Activated CD8-positive, alpha-beta memory T cell treated with anti-CD3 and anti-CD28 coated beads for 4 hours (primary cell): Measurements from ENCODE around the gene RELL1.

ENCODE experiments used
- DNase-seq, 2 donors: peaks; one replicate each; pipeline ENCODE4 v3.0.0-alpha.2; 2020; ENCODE audit warnings: low read depth in 2 of 2

The RELL1 gene

DNA sequence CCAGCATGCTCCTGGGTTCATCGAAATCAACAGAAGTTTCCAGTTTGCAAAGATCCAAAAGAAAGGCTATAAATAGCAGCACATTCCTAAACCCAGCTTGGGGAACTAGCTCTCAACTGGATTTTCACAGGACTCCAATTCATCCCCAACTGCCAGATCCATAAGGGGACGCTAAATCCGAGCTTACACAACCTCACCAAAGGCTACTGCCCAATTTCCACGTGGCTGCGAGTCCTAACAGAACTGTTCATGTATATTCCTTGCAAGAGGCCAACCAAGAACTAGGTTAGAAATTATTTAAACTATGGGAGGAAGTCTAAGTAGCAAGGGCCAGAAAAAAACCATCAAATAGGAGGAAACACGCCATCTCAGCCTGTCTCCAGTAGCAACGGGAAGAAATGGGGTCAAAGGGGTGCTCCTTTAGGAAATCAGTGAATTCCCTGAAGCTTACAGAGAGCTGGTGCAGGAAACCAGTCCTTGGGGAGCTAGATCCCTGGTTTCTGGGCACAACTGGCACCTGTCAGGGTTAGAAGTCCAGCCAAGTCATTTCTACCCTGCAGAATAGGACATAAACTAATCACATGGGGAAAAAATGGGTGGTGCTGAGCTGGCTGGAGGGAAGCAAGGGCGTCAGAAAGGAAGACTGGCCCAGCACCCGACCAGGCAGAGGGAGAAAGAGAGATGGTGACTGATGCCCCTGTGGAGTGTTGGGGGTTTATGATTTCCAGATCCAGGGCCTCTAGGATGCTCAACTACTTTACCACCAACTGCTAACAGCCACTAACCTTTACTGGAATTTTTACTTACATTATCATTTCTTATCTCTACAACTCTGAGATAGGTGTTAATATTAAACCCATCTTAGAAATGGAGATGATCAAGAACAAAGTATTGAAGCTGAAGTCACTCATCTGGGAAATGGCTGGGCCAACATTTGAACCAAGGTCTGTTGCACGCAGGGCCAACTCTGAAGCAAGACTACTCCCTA lies 20.5 kb downstream of the RELL1 start:
- no peak for DNase-seq

DNA sequence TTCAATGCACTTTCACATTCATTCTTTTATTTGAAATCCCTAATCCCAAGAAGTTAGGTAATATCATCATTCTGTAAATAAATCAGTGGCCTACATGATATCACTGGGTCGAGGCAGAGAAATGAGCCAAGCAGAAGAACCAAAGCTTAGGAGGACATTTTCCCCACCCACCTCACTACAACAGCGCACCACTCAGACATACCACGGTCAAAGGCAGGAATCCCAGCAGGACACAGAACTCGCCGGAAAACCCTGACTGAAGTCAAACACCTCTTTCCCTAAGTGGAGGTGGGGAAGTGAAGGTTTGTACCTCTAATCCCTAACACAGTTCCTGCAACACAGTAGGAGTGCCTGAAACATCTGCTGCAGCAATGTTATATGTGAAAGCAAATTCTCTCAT lies 21.5 kb downstream of the RELL1 start:
- DNase-seq: no peak

DNA sequence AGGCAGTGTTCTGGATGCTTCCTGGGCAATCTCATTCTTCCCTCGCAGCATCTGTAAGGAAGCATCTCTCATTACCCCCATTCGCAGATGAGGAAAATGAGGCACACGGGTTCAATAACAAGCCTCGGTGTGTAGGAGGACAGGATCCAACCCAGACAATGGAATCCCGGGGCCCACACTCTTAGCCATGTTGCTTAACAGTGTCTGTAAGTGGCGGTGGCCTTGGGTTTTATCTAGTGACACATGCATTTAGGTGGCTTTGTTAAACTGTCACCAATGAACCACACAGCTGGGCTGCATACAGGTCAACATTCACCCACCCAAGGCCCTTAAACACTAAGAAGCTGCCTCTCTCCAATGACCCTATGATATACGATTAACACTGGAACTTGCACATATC lies 22.6 kb downstream of the RELL1 start:
- DNase-seq: no peak

DNA sequence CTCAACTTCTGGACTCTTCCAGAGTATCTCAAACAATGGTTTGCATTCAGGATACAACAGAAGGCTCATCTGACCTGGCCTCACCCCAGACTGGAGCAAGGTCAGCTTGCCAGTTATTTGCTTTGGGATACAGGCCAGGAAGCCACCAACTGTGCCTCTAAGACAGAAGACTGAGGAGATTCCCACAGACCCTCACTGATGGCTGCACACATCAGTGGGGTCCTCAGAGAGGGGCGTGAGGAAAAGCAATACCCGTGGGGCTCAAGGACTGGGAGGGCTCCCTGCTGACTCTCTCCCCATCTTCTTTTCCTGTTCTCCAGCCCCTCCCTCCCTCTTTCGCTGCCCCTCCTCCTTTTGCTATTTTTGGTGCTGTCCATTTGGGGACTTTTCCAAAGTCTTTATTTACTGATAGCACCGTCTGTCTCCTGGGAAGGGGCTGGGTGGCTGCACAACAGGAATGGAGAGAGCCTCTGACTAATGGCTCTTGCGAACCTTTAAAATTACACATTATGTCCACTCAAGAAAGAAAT lies 23.2 kb downstream of the RELL1 start:
- DNase-seq: no peak

DNA sequence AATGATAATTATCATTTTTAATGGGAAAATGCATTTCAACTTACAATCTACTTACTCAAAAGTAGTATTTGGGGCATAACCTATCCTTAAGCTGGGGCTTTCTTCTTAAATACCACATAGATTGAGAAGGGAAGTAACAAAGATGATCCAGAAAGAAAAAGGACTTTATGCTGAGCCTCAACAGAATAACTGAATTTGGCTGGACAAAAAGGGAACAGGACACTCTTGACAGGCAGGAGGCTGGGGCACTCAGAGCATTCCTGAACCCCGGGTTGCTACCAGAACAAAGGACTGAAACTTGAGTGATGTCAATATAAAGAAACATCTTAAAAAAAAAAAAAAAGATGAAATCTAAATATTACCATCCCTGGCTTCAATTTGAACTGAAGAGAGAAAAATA lies 23.9 kb downstream of the RELL1 start:
- DNase-seq: no peak

DNA sequence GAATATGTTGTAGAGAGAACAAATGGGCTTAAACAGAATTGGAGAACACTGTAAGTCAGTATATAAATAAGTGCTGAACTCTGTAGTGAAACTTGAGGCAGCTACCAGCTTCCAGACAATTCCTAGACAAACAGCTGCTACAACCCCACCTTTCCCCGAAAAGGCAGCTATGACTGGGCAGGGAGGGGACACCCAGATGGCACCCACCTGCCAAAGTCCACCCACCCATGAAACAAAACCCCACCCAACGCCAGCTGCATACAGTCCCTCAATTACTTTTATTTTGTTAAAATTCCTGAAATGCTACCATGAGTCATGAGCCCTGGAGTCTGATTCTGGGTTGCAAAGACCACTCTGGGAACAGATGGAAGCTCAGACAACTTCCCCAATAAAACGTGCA lies 24.4 kb downstream of the RELL1 start:
- DNase-seq: no peak

DNA sequence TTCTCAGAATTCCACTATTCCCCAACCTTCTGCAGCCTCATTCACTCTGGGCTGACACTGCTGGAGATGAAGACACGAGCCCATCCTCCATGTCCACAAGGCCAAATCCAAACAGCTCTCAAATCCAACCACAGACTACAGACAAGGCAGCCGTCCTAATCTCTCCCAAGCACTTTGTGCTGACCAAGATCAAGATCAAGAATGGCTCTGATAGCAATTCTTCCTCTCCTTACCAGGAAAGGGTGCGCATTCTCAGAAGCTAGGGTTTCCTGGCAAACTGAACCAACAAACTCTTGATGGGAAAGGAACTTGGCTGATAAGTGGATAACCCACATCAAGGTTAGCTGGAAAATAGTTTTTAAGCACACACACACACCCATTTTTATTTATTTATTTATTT lies 26.5 kb downstream of the RELL1 start:
- DNase-seq: no peak

DNA sequence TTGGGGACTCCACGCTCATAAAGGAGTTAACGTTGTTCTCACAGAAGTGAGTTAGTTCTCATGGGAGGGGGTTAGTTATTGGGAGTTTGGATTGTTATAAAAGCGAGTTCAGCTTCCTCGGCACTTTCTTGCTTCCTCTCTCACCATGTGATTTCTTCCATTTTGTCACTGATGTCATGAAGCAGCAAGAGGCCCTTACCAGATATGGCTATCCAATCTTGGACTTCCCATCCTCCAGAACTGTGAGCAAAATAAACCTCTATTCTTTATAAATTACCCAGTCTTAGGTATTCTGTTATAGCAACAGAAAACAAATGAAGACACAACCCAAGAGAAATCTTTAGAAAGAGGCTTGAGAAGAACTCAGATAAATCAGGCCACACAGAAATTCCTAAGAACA lies 29.5 kb downstream of the RELL1 start:
- no peak for DNase-seq

DNA sequence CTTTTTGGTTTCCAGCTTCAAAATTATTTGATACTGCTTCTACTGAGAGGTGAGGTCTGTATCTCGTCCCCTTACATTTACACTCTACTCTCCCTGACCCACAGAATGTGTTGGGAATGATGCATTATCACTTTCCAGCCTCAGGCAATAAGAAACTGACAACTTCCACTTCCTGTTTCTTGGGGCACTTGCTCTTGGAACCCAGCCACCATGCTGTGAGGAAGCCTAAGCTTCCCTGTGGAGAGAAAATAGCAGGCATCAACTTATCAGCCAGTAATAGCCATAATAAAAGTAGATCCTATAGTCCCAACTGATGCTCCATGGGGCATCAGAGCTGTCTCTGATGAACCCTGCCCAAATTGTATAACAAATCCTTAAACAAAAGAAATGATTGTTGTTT lies 32.6 kb downstream of the RELL1 start:
- DNase-seq: no peak

DNA sequence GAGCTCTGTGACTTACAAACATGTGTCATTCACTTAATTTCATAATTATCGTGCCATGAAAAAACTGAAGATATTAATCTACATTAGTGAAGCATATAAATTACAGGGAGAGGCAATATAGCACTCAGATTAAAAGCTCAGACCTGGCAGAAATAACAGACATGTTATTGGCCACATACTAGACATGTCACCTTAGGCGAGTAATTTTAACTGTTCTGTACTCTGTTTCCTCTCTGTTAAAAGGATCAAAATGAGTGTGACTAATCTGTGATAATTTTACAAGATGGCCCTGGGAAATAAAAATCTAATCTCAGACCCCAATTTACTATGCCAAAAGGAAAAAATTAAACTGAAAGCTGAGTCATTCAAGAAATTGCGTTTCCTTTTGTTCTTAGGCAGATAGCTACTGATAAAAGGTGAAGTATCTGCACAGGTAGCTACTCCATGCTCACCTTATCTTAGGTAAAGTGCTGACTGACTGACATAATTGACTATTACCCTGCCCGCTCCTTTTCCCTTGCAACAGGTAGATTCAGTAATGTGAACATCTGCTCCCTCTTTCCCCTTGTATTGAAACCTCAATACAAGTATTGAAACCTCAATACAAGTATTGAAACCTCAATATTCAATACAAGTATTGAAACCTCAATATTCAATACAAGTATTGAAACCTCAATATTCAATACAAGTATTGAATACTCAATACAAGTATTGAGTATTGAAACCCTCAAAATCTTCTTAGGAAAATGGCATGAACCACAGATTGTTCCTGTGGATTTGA lies 33.2 kb downstream of the RELL1 start:
- no peak for DNase-seq

DNA sequence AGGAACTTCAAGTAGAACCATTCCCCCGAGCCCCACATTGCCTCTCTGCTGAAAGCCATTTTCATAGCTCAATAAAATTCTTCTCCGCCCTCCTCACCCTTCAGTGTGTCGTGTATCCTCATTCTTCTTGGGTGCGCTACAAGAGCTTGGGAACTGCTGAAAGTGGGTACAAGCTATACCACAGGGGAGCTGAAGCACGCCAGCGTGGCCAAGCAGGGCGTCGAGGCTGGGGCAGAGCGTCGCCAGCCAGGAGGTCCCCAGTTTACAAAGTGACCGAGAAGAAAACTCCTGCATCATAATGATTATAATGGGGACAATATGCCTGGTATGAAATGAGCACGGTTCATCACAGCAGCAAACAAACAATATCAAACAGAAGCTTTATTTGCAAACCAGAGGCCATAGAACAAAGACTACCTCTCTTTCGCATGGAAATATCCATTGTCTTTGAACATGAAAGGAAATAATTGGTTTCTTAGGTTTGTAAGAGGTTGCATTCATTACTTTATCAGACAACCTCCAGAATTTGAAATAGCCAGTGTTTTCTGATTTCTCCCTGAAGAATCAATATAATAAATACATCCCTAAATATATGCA lies 34.3 kb downstream of the RELL1 start:
- no peak for DNase-seq

DNA sequence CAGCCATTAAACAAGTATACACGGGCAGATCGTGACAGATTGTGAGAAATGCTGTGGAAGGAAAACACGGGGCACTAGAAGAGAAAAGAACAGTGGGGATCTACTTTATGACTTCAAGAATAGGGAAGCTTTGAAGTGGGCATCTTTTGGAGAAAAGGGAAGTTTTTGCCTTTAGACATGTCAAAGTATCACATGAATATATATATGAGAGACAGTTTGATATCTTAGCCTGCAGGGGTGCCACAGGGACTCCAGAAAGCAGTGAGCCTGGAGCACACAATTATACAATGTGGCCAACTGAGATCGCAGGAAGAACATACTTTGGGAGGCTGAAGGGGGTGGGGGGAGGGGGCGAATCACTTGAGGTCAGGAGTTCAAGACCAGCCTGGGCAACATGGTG lies 35.7 kb downstream of the RELL1 start:
- DNase-seq: no peak

DNA sequence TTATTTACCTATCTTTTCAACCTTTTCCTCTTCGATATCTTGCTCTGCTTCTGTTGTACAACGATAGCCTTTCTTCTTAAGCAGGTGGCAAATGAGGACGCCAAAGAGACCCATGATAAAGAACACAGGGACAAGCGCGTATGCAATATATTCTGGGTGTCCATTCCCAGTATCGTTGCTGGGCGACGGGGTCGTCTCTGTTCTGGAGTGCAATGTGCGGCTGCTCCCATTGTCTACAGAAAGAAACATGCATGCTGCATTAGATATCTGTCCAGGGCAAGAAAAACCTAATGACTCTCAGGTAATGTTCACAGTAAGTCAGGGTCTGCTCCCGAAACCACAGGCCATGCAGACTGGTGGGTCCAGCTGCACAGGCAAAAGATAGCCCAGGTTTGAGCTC lies 36.9 kb downstream of the RELL1 start:
- DNase-seq: no peak

DNA sequence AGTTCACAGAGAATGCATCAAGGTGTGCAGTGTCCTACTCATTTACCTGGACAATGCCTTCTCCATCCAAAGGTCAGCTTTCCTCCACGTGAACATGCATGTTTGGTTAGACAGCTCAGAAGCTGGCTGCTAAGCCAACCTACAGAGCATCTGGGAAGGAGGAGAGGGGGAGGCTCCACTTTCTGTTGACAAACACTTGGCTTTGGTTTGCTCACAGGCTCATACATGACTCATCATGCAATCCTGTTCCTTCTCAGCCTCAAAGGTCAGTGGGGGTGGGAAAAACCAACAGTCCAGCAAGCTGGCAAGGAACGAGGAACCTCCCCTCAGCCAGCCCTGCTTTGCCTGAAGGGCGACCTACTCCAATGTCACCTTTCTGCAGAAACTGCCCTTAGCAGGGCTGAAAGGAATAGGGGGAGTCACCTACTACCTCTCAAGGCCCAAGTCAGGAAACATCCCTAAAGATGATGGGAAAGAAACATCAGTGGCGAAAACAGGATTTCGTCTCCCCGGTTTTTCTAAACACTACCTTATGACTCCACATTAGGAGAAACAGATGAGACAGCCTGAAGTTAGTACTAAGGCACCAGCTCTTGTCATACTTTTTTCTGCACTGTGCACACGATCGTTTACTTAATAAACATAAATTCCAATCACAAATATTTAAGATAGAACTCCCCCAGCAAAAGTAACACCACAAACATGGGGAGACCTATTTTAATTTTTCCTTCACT lies 37.9 kb downstream of the RELL1 start:
- no peak for DNase-seq

DNA sequence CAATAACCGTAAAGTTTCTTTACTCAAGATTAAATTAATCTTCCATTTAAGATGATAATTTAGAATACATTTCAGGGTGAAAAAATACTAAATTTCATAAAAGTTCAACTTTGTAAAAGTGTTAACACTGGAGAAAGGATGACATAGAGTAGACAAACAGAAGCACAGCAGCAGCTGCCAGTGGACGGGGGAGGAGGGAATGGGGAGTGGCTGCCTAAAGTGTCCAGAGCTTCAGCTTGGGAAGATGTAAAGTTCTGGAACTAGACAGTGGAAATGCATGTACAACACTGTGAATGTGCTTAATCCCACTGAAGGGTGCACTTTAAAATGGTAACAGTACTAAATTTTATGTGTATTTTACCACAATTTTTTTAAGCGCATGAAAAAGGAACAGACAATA lies 39.9 kb downstream of the RELL1 start:
- no peak for DNase-seq

DNA sequence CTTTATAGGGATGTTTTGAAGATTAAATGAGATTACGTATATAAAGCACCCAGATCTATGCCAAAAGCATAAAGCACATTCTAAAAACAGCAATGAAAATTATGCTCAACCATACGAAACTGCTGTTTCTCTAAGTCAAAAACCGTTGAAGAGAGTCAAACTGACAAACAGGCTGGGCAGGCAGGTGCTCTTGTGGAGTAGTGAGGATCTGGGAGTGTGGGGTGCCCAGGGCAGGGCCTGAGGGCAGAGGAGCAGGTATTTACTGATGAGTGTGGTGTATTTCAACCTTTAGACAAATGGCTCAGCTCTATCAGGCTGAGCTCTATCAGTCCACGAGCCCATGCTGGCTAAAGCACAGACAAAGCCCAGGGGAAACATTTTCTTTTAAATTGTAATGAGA lies 40.4 kb downstream of the RELL1 start:
- DNase-seq: no peak

DNA sequence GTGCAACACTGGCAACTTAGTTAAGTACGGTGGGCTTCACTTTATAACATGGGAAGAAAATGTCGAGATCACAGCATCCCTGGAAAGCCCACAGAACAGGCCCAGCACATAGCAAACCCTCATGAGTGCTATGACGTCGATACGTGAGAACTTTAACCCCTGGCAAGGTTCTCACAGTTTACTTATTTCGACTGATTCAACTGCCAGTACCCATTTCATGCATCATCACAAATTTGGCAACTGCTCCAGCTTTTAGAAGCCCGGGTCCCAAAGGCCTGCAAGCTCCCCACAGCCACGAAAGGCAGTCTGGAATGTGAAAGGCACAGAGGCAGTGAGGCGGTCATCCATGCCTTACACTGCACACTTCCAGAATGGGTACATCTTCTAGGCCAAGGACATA lies 41.2 kb downstream of the RELL1 start:
- no peak for DNase-seq

DNA sequence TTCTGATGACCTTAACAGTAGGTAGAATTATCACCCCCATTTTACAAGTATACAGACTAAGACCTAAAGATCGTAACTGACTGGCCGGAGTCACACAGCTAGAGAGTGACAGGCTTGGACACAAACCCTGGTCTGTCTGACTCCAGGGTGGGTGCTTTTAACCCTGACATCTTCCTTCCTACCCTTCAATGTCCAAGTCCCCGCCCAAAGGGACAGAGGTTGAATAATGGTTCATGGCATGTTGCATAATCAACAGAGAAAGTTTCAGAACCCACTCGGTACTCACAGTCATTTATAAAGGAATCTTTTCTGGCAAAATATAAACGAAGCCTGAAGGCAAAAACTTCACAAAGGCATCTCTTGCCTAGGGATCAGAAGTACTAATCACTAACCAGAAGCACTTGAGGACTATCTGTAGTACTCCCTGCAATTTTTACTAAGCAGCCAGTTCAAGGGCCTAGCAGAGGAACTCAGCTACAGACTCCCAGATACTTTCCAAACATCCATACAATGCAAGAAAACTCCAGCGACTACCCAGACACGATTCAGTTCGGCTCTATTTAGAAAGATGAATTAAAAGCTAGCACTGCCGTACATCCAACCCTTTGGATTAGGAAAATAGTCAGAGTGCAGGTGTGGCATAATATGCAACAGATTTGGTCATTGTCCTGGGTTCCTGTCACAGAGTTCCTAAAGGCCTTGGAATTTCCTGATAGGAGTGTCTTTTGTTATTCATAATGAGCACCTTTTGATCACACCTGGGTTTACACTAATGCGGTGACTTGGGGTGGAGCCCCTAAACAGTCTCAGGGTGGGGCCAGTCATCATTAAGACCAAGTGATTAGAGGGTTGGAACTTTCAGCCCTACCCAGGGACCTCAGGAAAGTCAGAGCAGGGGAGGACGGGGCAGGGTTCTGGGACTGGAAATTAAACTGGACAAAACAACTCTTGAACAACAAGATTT lies 44.0 kb downstream of the RELL1 start:
- no peak for DNase-seq

DNA sequence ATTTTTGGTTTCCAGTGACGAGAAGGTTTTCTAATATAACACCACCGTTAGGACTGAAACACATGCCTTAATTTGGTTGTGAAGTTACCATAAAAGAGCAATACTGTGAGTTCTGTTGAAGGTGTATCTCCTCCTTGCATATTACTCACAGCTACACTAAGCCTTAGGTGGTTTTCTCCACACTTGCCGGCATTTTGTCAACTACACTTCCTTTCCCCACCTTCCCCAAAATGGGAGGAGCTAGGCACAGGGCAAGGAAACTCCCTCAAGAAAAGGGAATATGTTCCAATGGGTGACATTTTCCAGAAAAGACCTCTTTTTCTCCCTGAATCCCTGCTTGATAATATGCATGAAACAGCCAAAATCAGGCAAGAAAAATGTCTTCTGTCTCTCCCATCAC lies 44.8 kb downstream of the RELL1 start:
- no peak for DNase-seq

DNA sequence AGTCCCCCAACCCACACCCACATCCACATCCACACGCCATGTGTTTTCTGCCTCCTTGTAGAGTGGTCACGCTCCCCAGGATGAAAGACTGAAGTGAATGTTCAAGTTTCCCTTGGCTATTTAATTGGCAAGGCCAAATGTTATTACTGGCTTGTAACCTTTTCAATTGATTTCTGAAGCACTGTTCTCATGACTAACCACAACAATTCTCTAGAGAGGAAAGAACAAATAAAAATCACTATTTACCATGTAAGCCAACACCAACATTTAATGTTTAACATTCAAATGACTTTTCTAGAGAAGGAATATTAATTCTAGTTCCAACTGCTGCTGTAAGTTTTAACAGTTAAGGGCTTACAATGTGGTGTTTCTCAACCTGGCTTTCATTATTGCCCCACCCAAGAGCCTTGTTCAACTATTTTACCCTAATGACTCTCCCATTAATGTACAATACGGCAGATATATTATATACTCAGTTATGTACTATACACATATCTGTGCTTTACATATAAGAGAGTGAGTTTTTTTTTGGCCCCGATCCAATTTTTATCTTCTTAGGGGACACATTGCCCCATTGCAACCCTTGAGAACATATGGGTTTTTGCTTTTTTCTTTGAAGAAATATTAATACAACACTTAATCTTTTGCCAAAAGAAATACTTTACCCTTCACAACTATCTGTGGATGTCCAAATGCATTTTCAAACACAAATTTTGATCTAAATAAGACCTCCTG lies 46.5 kb downstream of the RELL1 start:
- no peak for DNase-seq
